Vagina (tissue), 2 donors: ENCODE measurements around the gene MRPS34.

ENCODE experiments used
- POLR2A ChIP-seq, 2 donors: fragments of 450-650 bp; IDR thresholded peaks; one replicate each; pipeline ENCODE4 v1.6.1; 2017; ENCODE audit warnings: antibody characterized with exemption in 2 of 2, mild to moderate bottlenecking in 2 of 2, moderate library complexity in 2 of 2
- POLR2AphosphoS5 ChIP-seq, 2 donors: sonication (generic); formaldehyde crosslinking; IDR thresholded peaks; one replicate each; pipeline ENCODE4 v1.9.0; 2017; ENCODE audit warnings: antibody characterized with exemption in 2 of 2, mild to moderate bottlenecking in 2 of 2, low read depth in 1 of 2; ENCODE audit not compliant: insufficient read depth in 1 of 2
- TF ChIP-seq, protein P1 (sequence below), 3 experiments: fragments of 450-650 bp in 2 of 3; fragments of 200-600 bp in 1 of 3; sonication (generic) in 1 of 3; IDR thresholded peaks; one replicate each; pipeline ENCODE4 v1.5.1; 2017 to 2019; ENCODE audit warnings: antibody characterized with exemption in 3 of 3, mild to moderate bottlenecking in 2 of 3, moderate library complexity in 2 of 3

DNA sequence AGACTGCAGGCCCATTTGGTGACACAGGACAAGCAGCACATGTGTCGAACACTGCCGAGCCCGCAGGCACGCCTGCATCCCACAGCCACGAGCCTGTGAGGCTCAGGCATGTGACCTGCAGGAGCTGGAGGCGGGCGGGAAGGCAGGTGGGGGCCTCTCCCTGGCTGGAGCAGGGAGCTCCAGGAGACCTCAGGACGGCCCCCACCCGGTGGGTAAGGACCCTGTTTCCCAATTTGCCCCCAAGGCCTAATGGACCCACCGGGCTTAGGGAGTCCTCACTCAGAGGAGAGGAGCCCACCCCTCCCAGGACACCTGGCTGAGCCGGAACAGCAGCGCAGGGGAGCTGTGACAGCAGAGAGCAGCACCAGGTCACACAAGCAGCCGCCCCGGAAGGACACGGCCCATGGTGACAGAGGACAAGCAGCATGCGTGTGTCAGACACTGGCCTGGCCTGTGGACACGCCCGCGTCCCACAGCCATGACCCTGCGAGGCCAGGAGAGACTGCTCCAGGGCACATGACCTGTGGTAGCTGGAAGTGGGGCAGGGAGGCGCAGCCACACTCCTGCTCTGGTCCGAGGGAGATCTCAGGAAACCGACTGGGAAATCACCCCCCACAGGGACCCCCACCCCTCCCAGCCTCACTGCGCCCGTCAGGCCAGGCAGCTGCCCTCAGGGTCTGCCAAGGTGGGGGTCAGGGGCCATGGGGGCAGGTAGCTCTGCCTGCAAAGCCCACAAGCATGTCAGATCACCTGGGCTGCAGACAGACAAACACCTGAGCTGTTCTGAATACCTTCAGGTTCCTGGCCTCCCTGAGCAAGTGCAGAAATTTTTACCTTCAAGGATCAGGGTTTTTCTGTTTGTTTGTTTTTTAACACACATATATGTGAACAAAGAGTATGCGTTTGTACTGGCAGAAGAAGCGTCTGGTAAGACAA is 7.1 kb upstream of the MRPS34 start:
- TF ChIP-seq, protein P1, sequence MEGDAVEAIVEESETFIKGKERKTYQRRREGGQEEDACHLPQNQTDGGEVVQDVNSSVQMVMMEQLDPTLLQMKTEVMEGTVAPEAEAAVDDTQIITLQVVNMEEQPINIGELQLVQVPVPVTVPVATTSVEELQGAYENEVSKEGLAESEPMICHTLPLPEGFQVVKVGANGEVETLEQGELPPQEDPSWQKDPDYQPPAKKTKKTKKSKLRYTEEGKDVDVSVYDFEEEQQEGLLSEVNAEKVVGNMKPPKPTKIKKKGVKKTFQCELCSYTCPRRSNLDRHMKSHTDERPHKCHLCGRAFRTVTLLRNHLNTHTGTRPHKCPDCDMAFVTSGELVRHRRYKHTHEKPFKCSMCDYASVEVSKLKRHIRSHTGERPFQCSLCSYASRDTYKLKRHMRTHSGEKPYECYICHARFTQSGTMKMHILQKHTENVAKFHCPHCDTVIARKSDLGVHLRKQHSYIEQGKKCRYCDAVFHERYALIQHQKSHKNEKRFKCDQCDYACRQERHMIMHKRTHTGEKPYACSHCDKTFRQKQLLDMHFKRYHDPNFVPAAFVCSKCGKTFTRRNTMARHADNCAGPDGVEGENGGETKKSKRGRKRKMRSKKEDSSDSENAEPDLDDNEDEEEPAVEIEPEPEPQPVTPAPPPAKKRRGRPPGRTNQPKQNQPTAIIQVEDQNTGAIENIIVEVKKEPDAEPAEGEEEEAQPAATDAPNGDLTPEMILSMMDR (IDR thresholded peaks at IDR 0.05) = no peak
- TF ChIP-seq POLR2AphosphoS5 (IDR thresholded peaks at IDR 0.05; ENCODE audit: insufficient read depth in 1 of 2, low read depth in 1 of 2) = no peak
- TF ChIP-seq POLR2A (IDR thresholded peaks at IDR 0.05) = no peak
